Measurements from ENCODE around the gene KDM1B.
A peak's percentile ranks its signal among the peaks of the same experiment; 100 is the strongest.

KDM1B gene

GRCh38 chr6:18242062-18242851, 87.0 kb downstream of the KDM1B start:
- DNase-seq, result no peak
- Mint-ChIP-seq H3K27ac (no peak overlapping the region), H3K36me3 (ENCODE audit: low read depth) (peaks cover 96% of the 10 kb centered on the region), H3K27me3 (ENCODE audit: low read depth, poor library complexity) (no peaks in the 10 kb centered on the region), H3K4me3 (no peak overlapping the region), H3K4me1 (no peaks in the 10 kb centered on the region), H3K9me3 (peaks cover 3% of the 10 kb centered on the region)
- no peak for TF ChIP-seq CTCF (IDR thresholded peaks at IDR 0.05)

- peaks cover 96% of the 10 kb centered on the region for H3K36me3 Mint-ChIP-seq (ENCODE audit: low read depth)
- no peaks in the 10 kb centered on the region for H3K9me3 Mint-ChIP-seq
- no peak overlapping the region for H3K27ac Mint-ChIP-seq
- H3K4me1 Mint-ChIP-seq, result no peaks in the 10 kb centered on the region
- no peak for TF ChIP-seq CTCF (IDR thresholded peaks at IDR 0.05)
- H3K27me3 Mint-ChIP-seq (ENCODE audit: low read depth, poor library complexity), result no peaks in the 10 kb centered on the region
- DNase-seq, result no peak
- H3K4me3 Mint-ChIP-seq, result no peak overlapping the region
These were observed 88.2 kb downstream of the KDM1B start for GRCh38 chr6:18243302-18243893.

GRCh38 chr6:18244251-18244650, 89.0 kb downstream of the KDM1B start:
- H3K27me3 Mint-ChIP-seq (ENCODE audit: low read depth, poor library complexity), result no peaks in the 10 kb centered on the region
- no peak overlapping the region for H3K4me3 Mint-ChIP-seq
- H3K27ac Mint-ChIP-seq, result no peak overlapping the region
- no peaks in the 10 kb centered on the region for H3K9me3 Mint-ChIP-seq
- no peak for TF ChIP-seq CTCF (IDR thresholded peaks at IDR 0.05)
- peaks cover 96% of the 10 kb centered on the region for H3K36me3 Mint-ChIP-seq (ENCODE audit: low read depth)
- no peak for DNase-seq
- no peaks in the 10 kb centered on the region for H3K4me1 Mint-ChIP-seq

GRCh38 chr6:18245079-18245478, 89.9 kb downstream of the KDM1B start:
- H3K4me3 Mint-ChIP-seq, result no peak overlapping the region
- H3K27ac Mint-ChIP-seq, result peak overlapping the region; percentile 45
- no peaks in the 10 kb centered on the region for H3K9me3 Mint-ChIP-seq
- no peaks in the 10 kb centered on the region for H3K27me3 Mint-ChIP-seq (ENCODE audit: low read depth, poor library complexity)
- H3K4me1 Mint-ChIP-seq, result no peaks in the 10 kb centered on the region
- peaks cover 95% of the 10 kb centered on the region for H3K36me3 Mint-ChIP-seq (ENCODE audit: low read depth)
- TF ChIP-seq CTCF (IDR thresholded peaks at IDR 0.05), result no peak
- no peak for DNase-seq

- H3K4me1 Mint-ChIP-seq, result no peaks in the 10 kb centered on the region
- no peak for TF ChIP-seq CTCF (IDR thresholded peaks at IDR 0.05)
- no peak overlapping the region for H3K27ac Mint-ChIP-seq
- DNase-seq, result no peak
- no peaks in the 10 kb centered on the region for H3K27me3 Mint-ChIP-seq (ENCODE audit: low read depth, poor library complexity)
- no peak overlapping the region for H3K4me3 Mint-ChIP-seq
- no peaks in the 10 kb centered on the region for H3K9me3 Mint-ChIP-seq
- peaks cover 91% of the 10 kb centered on the region for H3K36me3 Mint-ChIP-seq (ENCODE audit: low read depth)
These were observed 90.4 kb downstream of the KDM1B start for GRCh38 chr6:18245642-18246041.

- no peak for DNase-seq
- Mint-ChIP-seq H3K9me3 (no peaks in the 10 kb centered on the region), H3K27ac (no peak overlapping the region), H3K27me3 (ENCODE audit: low read depth, poor library complexity) (no peaks in the 10 kb centered on the region), H3K4me1 (no peaks in the 10 kb centered on the region), H3K36me3 (ENCODE audit: low read depth) (peaks cover 91% of the 10 kb centered on the region), H3K4me3 (no peak overlapping the region)
- TF ChIP-seq CTCF (IDR thresholded peaks at IDR 0.05), result no peak
These were observed 91.0 kb downstream of the KDM1B start for GRCh38 chr6:18246205-18246604.

Data from nephron progenitor cell (in vitro differentiated cells).